ENCODE measurements around the gene MAP4K3. TPM values are rescaled to one million over a fixed set of nuclear protein-coding genes. Genes with fewer than 3 reads are reported as not detected.

The MAP4K3 gene
- total RNA-seq, 2 donors from 2014 or later = 22.2 to 30.9 TPM

GRCh38 chr2:39228413-39229209 is 208.5 kb downstream of the MAP4K3 start:
- TF ChIP-seq, protein P1, sequence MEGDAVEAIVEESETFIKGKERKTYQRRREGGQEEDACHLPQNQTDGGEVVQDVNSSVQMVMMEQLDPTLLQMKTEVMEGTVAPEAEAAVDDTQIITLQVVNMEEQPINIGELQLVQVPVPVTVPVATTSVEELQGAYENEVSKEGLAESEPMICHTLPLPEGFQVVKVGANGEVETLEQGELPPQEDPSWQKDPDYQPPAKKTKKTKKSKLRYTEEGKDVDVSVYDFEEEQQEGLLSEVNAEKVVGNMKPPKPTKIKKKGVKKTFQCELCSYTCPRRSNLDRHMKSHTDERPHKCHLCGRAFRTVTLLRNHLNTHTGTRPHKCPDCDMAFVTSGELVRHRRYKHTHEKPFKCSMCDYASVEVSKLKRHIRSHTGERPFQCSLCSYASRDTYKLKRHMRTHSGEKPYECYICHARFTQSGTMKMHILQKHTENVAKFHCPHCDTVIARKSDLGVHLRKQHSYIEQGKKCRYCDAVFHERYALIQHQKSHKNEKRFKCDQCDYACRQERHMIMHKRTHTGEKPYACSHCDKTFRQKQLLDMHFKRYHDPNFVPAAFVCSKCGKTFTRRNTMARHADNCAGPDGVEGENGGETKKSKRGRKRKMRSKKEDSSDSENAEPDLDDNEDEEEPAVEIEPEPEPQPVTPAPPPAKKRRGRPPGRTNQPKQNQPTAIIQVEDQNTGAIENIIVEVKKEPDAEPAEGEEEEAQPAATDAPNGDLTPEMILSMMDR (IDR thresholded peaks at IDR 0.05) = peak; percentile 7
- H3K36me3 ChIP-seq = no peaks in the 10 kb centered on the region
- no peaks in the 10 kb centered on the region for H3K9me3 ChIP-seq
- intact Hi-C loops (cut with DNase I) = loop anchor here (2.0 to 5.0 kb wide), 2 partner anchors 111 to 170 kb away; no protein-coding TSS in a partner anchor
- H3K9ac ChIP-seq (ENCODE audit: low read depth in 2 of 2, low read length in 2 of 2) = no peak overlapping the region
- H3K4me3 ChIP-seq = no peak overlapping the region
- no peaks in the 10 kb centered on the region for H3K27me3 ChIP-seq
- no peak overlapping the region for H3K27ac ChIP-seq
- H3K4me1 ChIP-seq = no peaks in the 10 kb centered on the region
- DNase-seq = no peak

- H3K4me1 ChIP-seq = no peaks in the 10 kb centered on the region
- H3K27ac ChIP-seq = no peak overlapping the region
- no peaks in the 10 kb centered on the region for H3K36me3 ChIP-seq
- no peaks in the 10 kb centered on the region for H3K9me3 ChIP-seq
- H3K4me3 ChIP-seq = no peak overlapping the region
- H3K9ac ChIP-seq (ENCODE audit: low read depth in 2 of 2, low read length in 2 of 2) = no peak overlapping the region
- H3K27me3 ChIP-seq = no peaks in the 10 kb centered on the region
- TF ChIP-seq, protein P1 (IDR thresholded peaks at IDR 0.05) = peak; percentile 87
- intact Hi-C loops (cut with DNase I) = loop anchor here (2.0 to 5.0 kb wide), 2 partner anchors 111 to 169 kb away; no protein-coding TSS in a partner anchor
- DNase-seq = peak; percentile 73
Observed at GRCh38 chr2:39227628-39228412, 209.3 kb downstream of the MAP4K3 start.

GRCh38 chr2:39225567-39225966 is 211.5 kb downstream of the MAP4K3 start:
- no peak overlapping the region for H3K27ac ChIP-seq
- H3K36me3 ChIP-seq = no peaks in the 10 kb centered on the region
- DNase-seq = no peak
- H3K4me3 ChIP-seq = no peak overlapping the region
- no peaks in the 10 kb centered on the region for H3K27me3 ChIP-seq
- intact Hi-C loops (cut with DNase I) = loop anchor here (5.0 kb wide), 1 partner anchor 108 kb away; no protein-coding TSS in a partner anchor
- H3K9ac ChIP-seq (ENCODE audit: low read depth in 2 of 2, low read length in 2 of 2) = no peak overlapping the region
- TF ChIP-seq, protein P1 (IDR thresholded peaks at IDR 0.05) = no peak
- no peaks in the 10 kb centered on the region for H3K4me1 ChIP-seq
- no peaks in the 10 kb centered on the region for H3K9me3 ChIP-seq

DNA sequence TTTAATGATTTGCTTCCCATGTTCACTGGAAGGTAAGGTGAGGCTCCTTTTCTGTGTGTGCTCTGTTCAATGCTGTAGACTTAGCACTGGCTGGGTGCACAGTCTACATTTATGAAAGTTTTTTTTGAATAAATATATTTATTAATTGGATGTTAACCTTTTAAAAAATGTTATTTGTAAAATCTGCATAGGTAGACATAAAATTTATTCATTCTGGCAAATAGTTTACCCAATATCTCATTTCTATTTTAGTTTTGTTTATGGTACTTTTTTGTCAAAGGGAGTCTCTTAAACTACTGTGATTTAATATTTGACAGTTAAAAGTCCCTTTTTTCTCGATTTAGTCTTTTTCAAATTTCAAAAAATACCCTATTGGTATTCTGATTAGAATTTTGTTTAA is 213.2 kb downstream of the MAP4K3 start:
- TF ChIP-seq, protein P1 (IDR thresholded peaks at IDR 0.05) = no peak
- Histone ChIP-seq H3K36me3 (no peaks in the 10 kb centered on the region), H3K9ac (ENCODE audit: low read depth in 2 of 2, low read length in 2 of 2) (no peak overlapping the region), H3K27ac (no peak overlapping the region), H3K4me3 (no peak overlapping the region), H3K4me1 (no peaks in the 10 kb centered on the region), H3K27me3 (no peaks in the 10 kb centered on the region), H3K9me3 (no peaks in the 10 kb centered on the region)
- intact Hi-C loops (cut with DNase I) = no loop called here
- no peak for DNase-seq

- intact Hi-C loops (cut with DNase I) = no loop called here
Observed at GRCh38 chr2:39221459-39221858, 215.6 kb downstream of the MAP4K3 start.

More at GRCh38 chr2:39221459-39221858, 215.6 kb downstream of the MAP4K3 start:
- H3K36me3 ChIP-seq = no peaks in the 10 kb centered on the region
- DNase-seq = no peak
- no peaks in the 10 kb centered on the region for H3K9me3 ChIP-seq
- TF ChIP-seq, protein P1 (IDR thresholded peaks at IDR 0.05) = no peak
- H3K4me1 ChIP-seq = no peaks in the 10 kb centered on the region
- no peak overlapping the region for H3K9ac ChIP-seq (ENCODE audit: low read depth in 2 of 2, low read length in 2 of 2)
- no peak overlapping the region for H3K27ac ChIP-seq
- no peak overlapping the region for H3K4me3 ChIP-seq
- no peaks in the 10 kb centered on the region for H3K27me3 ChIP-seq

Measured in colonic mucosa (tissue), 4 donors.